ENCODE measurements around the gene KCTD18.

The KCTD18 gene

DNA sequence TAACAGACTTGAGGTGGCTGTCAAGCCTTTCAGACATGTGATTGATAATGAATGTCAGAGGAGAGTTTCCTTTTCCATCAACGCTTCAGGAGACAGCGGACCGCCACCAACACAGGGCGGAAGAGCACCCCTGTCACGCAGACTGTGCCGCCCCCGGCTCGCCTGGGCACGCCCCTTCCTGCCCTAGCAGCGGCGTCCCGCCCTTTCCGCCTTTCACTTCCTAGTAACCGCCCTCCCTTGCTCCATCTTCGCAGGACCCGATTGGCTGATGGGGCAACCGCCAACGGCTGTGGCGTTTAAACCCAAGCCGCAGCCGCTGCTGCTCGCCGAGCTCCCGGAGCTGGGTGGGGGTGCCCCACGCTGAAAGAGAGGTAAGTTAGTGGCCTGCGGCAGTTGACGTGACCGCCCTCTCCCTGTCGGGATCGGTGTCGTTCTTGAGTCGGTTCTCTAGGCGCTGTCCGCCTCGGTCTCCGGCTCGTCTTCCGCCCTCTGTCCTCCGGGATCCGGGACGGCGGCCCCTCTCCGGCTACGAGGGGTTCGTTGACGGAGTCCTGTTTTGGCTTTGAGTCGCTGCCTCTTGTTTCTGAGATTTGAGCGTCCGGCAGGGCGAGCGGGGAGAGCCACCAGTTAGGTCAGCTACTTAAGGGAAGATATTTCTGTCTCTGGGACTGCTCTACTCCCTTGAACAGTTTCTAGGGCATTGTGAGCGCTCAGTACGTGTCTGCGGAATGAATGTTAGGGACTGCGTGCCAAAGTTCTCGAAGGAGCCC, 16.2 kb upstream of the KCTD18 start, which contains the start of gene SGO2:
TSS of gene SGO2 (plus strand) at position 326 of the 770 bp plus-strand sequence. CDS start 6,769 bp downstream, outside the sequence.
- peak; percentile 97 for DNase-seq (ENCODE audit: low read depth)
- peak within 1 kb of the TSS; percentile 88 for H3K4me3 ChIP-seq (ENCODE audit: low read length)
- TF ChIP-seq CTCF (IDR thresholded peaks at IDR 0.05; ENCODE audit: insufficient read depth, low read depth, low read length, missing control alignments): peak; percentile 16

DNA sequence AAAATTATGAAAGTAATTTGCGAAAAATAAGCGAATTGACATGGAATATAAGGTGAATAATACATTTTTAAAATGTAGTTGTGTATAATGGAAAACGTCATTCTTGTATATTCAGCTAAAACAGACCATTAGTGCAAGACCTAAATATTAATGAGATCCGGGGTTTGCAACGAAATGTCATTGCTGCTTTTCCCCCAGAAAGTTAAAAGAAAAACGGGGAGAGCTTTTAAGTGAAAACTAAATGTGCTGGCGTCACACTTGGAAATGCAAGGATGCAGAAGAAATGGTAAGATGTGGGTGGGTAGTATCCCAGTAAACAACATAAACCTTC, 15.6 kb upstream of the KCTD18 start:
- DNase-seq (ENCODE audit: low read depth): no peak
- TF ChIP-seq CTCF (IDR thresholded peaks at IDR 0.05; ENCODE audit: insufficient read depth, low read depth, low read length, missing control alignments): no peak
- H3K4me3 ChIP-seq (ENCODE audit: low read length): peak overlapping the region; percentile 88

DNA sequence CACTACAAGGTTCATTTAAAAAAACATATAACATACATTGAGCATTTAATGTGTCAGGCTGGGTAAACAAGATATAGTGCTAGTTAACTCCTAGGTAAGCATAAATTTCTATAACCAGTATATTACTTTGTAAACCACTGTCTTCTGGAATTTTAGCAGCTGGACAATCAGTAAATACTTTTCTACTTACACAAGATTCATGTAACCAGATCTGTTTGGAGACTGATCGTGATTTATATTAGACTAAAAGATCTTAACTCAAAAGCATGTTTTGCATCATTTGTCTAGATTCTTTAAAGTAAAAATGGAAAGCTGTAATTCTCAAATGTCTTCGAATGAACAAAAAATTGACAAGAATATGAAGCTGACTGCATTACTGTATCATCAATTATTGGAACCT, 15.2 kb upstream of the KCTD18 start:
- no peak for DNase-seq (ENCODE audit: low read depth)
- TF ChIP-seq CTCF (IDR thresholded peaks at IDR 0.05; ENCODE audit: insufficient read depth, low read depth, low read length, missing control alignments): no peak
- H3K4me3 ChIP-seq (ENCODE audit: low read length): no peak overlapping the region

GRCh38 chr2:200523604-200524003, 13.7 kb upstream of the KCTD18 start:
- TF ChIP-seq CTCF (IDR thresholded peaks at IDR 0.05; ENCODE audit: insufficient read depth, low read depth, low read length, missing control alignments): no peak
- DNase-seq (ENCODE audit: low read depth): no peak

GRCh38 chr2:200523158-200523557, 13.3 kb upstream of the KCTD18 start:
- peak; percentile 82 for DNase-seq (ENCODE audit: low read depth)
- no peak for TF ChIP-seq CTCF (IDR thresholded peaks at IDR 0.05; ENCODE audit: insufficient read depth, low read depth, low read length, missing control alignments)
- no peak overlapping the region for H3K4me3 ChIP-seq (ENCODE audit: low read length)

More at GRCh38 chr2:200523604-200524003, 13.7 kb upstream of the KCTD18 start:
- H3K4me3 ChIP-seq (ENCODE audit: low read length): no peak overlapping the region

GRCh38 chr2:200515155-200515554, 5.3 kb upstream of the KCTD18 start:
- TF ChIP-seq CTCF (IDR thresholded peaks at IDR 0.05; ENCODE audit: insufficient read depth, low read depth, low read length, missing control alignments): no peak
- no peak for DNase-seq (ENCODE audit: low read depth)
- H3K4me3 ChIP-seq (ENCODE audit: low read length): no peak overlapping the region

DNA sequence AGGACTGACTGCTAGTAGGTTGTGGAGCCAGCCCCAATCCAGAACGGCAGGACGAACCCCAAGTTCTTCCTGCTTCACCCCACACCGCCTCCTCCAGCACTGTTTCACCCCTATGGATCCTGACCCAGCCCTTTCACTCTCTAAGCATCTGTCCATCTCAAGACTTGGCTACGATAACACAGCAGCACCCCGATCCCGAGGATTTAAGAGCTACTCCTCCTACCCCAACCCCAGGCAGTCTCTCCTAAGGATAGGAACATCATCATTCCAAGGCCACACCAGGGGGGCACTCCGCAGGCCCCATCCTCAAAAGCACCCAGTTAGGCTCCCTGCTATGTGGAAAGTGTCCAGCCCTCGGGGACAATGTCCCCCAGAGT, 645 bp downstream of the KCTD18 start:
- TF ChIP-seq CTCF (IDR thresholded peaks at IDR 0.05; ENCODE audit: insufficient read depth, low read depth, low read length, missing control alignments): no peak
- DNase-seq (ENCODE audit: low read depth): peak; percentile 9
- peak overlapping the region; percentile 87 for H3K4me3 ChIP-seq (ENCODE audit: low read length)
